ENCODE results near the gene PLEKHO2.

The PLEKHO2 gene

DNA sequence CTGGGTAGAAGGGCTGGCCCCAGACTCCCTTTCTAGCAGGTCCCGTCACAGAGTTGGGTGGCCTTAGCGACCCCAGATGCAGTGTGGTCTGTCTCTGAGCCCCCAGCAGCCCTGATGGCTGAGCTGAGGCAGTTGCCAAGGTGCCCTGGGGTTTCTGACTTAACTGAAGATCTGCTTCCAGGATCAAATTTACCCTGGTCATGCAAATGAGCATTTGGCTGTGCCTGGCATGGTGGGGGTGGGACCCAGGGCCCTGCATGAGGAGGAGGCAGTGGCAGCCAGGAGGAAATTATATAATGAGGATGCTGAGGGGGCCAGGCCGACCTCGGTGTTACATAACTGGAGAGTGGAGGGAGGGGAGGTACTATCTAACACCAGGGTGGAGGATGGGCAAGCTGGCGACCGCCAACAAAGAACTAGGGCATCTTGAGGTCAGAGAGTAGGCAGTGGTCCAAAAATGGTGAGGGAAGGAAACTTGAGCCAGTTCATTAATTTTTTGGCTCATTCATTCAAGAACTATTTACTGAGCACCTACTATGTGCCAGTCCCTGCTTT is 16.4 kb downstream of the PLEKHO2 start:
- no peak for ATAC-seq
- TF ChIP-seq, protein P1, sequence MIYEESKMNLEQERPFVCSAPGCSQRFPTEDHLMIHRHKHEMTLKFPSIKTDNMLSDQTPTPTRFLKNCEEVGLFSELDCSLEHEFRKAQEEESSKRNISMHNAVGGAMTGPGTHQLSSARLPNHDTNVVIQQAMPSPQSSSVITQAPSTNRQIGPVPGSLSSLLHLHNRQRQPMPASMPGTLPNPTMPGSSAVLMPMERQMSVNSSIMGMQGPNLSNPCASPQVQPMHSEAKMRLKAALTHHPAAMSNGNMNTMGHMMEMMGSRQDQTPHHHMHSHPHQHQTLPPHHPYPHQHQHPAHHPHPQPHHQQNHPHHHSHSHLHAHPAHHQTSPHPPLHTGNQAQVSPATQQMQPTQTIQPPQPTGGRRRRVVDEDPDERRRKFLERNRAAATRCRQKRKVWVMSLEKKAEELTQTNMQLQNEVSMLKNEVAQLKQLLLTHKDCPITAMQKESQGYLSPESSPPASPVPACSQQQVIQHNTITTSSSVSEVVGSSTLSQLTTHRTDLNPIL (CRISPR knock-in tag; IDR thresholded peaks at IDR 0.05; ENCODE audit: low read depth) = no peak
- TF ChIP-seq TOX (CRISPR knock-in tag; IDR thresholded peaks at IDR 0.05; ENCODE audit: borderline replicate concordance) = no peak

DNA sequence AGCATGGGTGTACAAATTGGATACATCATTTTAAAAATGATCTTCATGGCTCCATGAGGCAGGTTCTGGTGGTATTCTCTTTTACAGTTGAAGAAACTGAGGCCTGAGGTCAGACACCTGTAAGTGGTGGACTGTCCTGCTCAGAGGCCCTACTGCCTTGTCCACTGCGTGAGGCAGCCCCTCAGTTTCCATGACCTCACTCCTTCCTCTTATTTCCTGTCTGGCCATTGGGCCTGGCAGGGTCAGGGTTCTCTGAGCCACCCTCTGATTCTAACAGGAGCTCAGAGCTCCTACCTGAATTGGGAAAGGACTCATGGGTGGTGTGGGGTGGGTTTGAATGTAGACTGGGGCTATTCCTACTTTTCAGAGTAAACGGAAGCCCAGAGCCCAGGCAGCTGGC is 17.5 kb downstream of the PLEKHO2 start:
- no peak for ATAC-seq
- TF ChIP-seq ZC3H10 (CRISPR knock-in tag; IDR thresholded peaks at IDR 0.05) = no peak
- no peak for TF ChIP-seq ESRRG (CRISPR knock-in tag; IDR thresholded peaks at IDR 0.05)
- no peak for TF ChIP-seq ZFP3 (CRISPR knock-in tag; IDR thresholded peaks at IDR 0.05)
- no peak for TF ChIP-seq ZFP30 (CRISPR knock-in tag; IDR thresholded peaks at IDR 0.05)
- TF ChIP-seq, protein P2, sequence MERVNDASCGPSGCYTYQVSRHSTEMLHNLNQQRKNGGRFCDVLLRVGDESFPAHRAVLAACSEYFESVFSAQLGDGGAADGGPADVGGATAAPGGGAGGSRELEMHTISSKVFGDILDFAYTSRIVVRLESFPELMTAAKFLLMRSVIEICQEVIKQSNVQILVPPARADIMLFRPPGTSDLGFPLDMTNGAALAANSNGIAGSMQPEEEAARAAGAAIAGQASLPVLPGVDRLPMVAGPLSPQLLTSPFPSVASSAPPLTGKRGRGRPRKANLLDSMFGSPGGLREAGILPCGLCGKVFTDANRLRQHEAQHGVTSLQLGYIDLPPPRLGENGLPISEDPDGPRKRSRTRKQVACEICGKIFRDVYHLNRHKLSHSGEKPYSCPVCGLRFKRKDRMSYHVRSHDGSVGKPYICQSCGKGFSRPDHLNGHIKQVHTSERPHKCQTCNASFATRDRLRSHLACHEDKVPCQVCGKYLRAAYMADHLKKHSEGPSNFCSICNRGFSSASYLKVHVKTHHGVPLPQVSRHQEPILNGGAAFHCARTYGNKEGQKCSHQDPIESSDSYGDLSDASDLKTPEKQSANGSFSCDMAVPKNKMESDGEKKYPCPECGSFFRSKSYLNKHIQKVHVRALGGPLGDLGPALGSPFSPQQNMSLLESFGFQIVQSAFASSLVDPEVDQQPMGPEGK (CRISPR knock-in tag; IDR thresholded peaks at IDR 0.05; ENCODE audit: borderline replicate concordance) = no peak
- TF ChIP-seq, protein P1 (CRISPR knock-in tag; IDR thresholded peaks at IDR 0.05; ENCODE audit: low read depth) = no peak
- TF ChIP-seq ZNF70 (CRISPR knock-in tag; IDR thresholded peaks at IDR 0.05) = no peak
- no peak for TF ChIP-seq TOX (CRISPR knock-in tag; IDR thresholded peaks at IDR 0.05; ENCODE audit: borderline replicate concordance)
- TF ChIP-seq PPARA (CRISPR knock-in tag; IDR thresholded peaks at IDR 0.05; ENCODE audit: borderline replicate concordance) = no peak
- TF ChIP-seq, protein P3, sequence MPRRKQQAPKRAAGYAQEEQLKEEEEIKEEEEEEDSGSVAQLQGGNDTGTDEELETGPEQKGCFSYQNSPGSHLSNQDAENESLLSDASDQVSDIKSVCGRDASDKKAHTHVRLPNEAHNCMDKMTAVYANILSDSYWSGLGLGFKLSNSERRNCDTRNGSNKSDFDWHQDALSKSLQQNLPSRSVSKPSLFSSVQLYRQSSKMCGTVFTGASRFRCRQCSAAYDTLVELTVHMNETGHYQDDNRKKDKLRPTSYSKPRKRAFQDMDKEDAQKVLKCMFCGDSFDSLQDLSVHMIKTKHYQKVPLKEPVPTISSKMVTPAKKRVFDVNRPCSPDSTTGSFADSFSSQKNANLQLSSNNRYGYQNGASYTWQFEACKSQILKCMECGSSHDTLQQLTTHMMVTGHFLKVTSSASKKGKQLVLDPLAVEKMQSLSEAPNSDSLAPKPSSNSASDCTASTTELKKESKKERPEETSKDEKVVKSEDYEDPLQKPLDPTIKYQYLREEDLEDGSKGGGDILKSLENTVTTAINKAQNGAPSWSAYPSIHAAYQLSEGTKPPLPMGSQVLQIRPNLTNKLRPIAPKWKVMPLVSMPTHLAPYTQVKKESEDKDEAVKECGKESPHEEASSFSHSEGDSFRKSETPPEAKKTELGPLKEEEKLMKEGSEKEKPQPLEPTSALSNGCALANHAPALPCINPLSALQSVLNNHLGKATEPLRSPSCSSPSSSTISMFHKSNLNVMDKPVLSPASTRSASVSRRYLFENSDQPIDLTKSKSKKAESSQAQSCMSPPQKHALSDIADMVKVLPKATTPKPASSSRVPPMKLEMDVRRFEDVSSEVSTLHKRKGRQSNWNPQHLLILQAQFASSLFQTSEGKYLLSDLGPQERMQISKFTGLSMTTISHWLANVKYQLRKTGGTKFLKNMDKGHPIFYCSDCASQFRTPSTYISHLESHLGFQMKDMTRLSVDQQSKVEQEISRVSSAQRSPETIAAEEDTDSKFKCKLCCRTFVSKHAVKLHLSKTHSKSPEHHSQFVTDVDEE (CRISPR knock-in tag; IDR thresholded peaks at IDR 0.05) = no peak
- TF ChIP-seq, protein P4, sequence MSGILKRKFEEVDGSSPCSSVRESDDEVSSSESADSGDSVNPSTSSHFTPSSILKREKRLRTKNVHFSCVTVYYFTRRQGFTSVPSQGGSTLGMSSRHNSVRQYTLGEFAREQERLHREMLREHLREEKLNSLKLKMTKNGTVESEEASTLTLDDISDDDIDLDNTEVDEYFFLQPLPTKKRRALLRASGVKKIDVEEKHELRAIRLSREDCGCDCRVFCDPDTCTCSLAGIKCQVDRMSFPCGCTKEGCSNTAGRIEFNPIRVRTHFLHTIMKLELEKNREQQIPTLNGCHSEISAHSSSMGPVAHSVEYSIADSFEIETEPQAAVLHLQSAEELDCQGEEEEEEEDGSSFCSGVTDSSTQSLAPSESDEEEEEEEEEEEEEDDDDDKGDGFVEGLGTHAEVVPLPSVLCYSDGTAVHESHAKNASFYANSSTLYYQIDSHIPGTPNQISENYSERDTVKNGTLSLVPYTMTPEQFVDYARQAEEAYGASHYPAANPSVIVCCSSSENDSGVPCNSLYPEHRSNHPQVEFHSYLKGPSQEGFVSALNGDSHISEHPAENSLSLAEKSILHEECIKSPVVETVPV (CRISPR knock-in tag; IDR thresholded peaks at IDR 0.05) = no peak

DNA sequence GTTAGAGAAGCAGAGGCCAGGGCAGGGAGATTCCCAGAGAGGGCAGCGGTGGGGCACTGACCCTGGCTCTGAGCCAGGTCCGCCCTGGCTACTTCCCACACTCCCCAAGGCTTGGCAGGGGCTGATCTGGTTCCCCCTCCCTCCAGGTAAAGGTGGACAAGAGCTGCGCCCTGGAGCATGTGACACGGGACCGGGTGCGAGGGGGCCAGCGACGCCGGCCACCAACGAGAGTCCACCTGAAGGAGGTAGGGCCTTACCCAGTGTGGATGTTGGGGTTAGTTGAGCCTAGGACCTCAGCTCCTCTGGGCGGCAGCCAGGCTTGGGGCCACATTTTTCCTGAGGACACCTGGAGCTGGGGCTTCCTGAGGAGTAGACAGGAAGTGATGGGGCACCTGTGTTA is 19.6 kb downstream of the PLEKHO2 start:
- TF ChIP-seq ISL1 (CRISPR knock-in tag; IDR thresholded peaks at IDR 0.05) (no peak), ZC3H10 (CRISPR knock-in tag; IDR thresholded peaks at IDR 0.05) (no peak), PPARA (CRISPR knock-in tag; IDR thresholded peaks at IDR 0.05; ENCODE audit: borderline replicate concordance) (no peak), TOX (CRISPR knock-in tag; IDR thresholded peaks at IDR 0.05; ENCODE audit: borderline replicate concordance) (no peak), ZFP3 (CRISPR knock-in tag; IDR thresholded peaks at IDR 0.05) (no peak)

DNA sequence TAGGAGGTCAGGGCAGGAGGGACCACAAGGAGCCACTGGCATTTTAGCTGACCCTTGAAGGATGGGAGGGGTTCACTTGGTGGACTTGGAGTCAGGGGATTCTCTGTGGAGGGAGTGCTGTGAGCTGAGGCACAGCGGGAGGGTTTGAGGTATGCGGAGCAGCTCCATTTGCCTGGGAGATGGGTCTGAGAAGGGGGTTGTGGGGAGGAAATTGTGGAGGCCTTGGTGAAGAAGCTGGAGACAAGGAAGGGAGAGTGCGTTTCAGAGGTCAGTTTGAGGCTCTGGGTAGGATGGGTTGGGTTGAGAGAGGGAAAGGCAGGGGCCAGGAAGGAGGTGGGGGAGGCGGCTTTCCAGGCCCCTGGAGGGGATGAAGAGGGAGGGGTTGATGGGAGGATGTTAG is 20.2 kb downstream of the PLEKHO2 start:
- ATAC-seq = no peak
- no peak for TF ChIP-seq ZC3H10 (CRISPR knock-in tag; IDR thresholded peaks at IDR 0.05)
- TF ChIP-seq BACH2 (CRISPR knock-in tag; IDR thresholded peaks at IDR 0.05; ENCODE audit: borderline replicate concordance) = no peak
- TF ChIP-seq ZFP30 (CRISPR knock-in tag; IDR thresholded peaks at IDR 0.05) = no peak
- TF ChIP-seq, protein P4 (CRISPR knock-in tag; IDR thresholded peaks at IDR 0.05) = no peak

More for the DNA sequence above, 19.6 kb downstream of the PLEKHO2 start:
- ATAC-seq = no peak

DNA sequence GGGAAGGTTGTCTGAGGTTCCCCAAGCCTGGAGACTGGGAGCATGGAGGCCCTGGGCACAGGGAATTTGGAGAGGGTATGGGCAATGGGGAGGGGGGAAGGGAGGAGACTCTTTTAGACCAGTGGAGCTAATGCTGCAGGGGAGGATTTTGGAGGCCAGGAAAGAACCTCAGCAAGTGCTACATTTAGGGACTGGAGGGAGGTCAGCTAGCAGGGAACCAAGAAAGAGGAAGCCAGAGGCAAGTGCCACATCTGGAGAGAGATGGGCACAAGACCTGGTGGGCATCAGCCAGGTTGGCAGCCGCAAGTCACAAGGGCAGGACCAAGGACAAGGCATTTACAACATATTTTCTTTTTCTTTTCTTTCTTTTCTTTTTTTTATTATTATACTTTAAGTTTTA is 20.7 kb downstream of the PLEKHO2 start:
- TF ChIP-seq RARB (CRISPR knock-in tag; IDR thresholded peaks at IDR 0.05) = no peak
- TF ChIP-seq, protein P5, sequence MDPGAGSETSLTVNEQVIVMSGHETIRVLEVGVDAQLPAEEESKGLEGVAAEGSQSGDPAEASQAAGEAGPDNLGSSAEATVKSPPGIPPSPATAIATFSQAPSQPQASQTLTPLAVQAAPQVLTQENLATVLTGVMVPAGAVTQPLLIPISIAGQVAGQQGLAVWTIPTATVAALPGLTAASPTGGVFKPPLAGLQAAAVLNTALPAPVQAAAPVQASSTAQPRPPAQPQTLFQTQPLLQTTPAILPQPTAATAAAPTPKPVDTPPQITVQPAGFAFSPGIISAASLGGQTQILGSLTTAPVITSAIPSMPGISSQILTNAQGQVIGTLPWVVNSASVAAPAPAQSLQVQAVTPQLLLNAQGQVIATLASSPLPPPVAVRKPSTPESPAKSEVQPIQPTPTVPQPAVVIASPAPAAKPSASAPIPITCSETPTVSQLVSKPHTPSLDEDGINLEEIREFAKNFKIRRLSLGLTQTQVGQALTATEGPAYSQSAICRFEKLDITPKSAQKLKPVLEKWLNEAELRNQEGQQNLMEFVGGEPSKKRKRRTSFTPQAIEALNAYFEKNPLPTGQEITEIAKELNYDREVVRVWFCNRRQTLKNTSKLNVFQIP (CRISPR knock-in tag; IDR thresholded peaks at IDR 0.05; ENCODE audit: borderline replicate concordance, low read depth) = no peak
- no peak for TF ChIP-seq ESRRG (CRISPR knock-in tag; IDR thresholded peaks at IDR 0.05)
- TF ChIP-seq OSR1 (CRISPR knock-in tag; IDR thresholded peaks at IDR 0.05) = no peak
- TF ChIP-seq TCF4 (CRISPR knock-in tag; IDR thresholded peaks at IDR 0.05; ENCODE audit: borderline replicate concordance) = no peak
- TF ChIP-seq ZNF565 (CRISPR knock-in tag; conservative IDR thresholded peaks at IDR 0.05; ENCODE audit: low read depth) = no peak
- no peak for TF ChIP-seq ZC3H10 (CRISPR knock-in tag; IDR thresholded peaks at IDR 0.05)
- no peak for TF ChIP-seq TOX (CRISPR knock-in tag; IDR thresholded peaks at IDR 0.05; ENCODE audit: borderline replicate concordance)

More for the DNA sequence above, 20.7 kb downstream of the PLEKHO2 start:
- ATAC-seq = no peak
